ENCODE data around the gene CYB561D1. TPM values are rescaled to one million over a fixed set of nuclear protein-coding genes. Genes with fewer than 3 reads are reported as not detected.
"Not testable (repeated sequence)": the region's sequence is repeated elsewhere in the genome, so short reads cannot be mapped to it uniquely, and the experiment has no call there.

CYB561D1 gene
- total and polyA plus RNA-seq, 2 of the 8 experiments (the other 6 are each of a cell fraction or from before 2014, with no cell fraction given) = 3.6 to 3.8 TPM

- not testable (repeated sequence) for DNase-seq (ENCODE audit: low read depth in 1 of 2, low spot score in 2 of 2); H3K36me3 ChIP-seq (ENCODE audit: control insufficient read depth in 2 of 4, insufficient read depth in 4 of 4, low read length in 3 of 4); H4K5ac ChIP-seq (ENCODE audit: insufficient read length, low read depth, low read length); H2AK5ac ChIP-seq (ENCODE audit: low read depth, low read length); H4K91ac ChIP-seq (replicated peaks; ENCODE audit: insufficient read length, low read length); H4K8ac ChIP-seq (ENCODE audit: extremely low read depth, insufficient read depth, low read length); H3K27me3 ChIP-seq (replicated peaks in 1 of 4; ENCODE audit: control insufficient read depth in 3 of 4, extremely low read depth in 1 of 4, insufficient read depth in 3 of 4, low read length in 3 of 4); H3K56ac ChIP-seq (replicated peaks; ENCODE audit: insufficient read length, low read depth, low read length); H2BK5ac ChIP-seq (ENCODE audit: low read depth, low read length); H3K27ac ChIP-seq (ENCODE audit: low read depth, low read length); H2BK15ac ChIP-seq (ENCODE audit: low read length); H3K23ac ChIP-seq (ENCODE audit: insufficient read length); H3K79me2 ChIP-seq (ENCODE audit: control insufficient read depth in 1 of 2, insufficient read depth in 2 of 2, low read length in 2 of 2); H3K23me2 ChIP-seq (ENCODE audit: low read depth, low read length); H2BK12ac ChIP-seq (ENCODE audit: low read depth, low read length); FAIRE-seq; H3K14ac ChIP-seq (ENCODE audit: insufficient read length); H3K18ac ChIP-seq (ENCODE audit: extremely low read depth, low read length); H3K4me2 ChIP-seq (ENCODE audit: insufficient read depth in 1 of 2, low read depth in 2 of 2, low read length in 2 of 2); H3K9ac ChIP-seq (replicated peaks in 1 of 4; ENCODE audit: extremely low read depth in 1 of 4, low read depth in 3 of 4, low read length in 3 of 4); H3K9me3 ChIP-seq (ENCODE audit: insufficient read depth in 2 of 2, low read depth in 1 of 2, low read length in 1 of 2); H2BK120ac ChIP-seq (replicated peaks; ENCODE audit: low read depth, low read length); H3K79me1 ChIP-seq (ENCODE audit: low read depth, low read length); H3K4me1 ChIP-seq (replicated peaks in 1 of 4; ENCODE audit: control insufficient read depth in 3 of 4, insufficient read depth in 4 of 4, low read length in 3 of 4); H3K4ac ChIP-seq (replicated peaks; ENCODE audit: insufficient read length, low read depth, low read length); H3K4me3 ChIP-seq (ENCODE audit: extremely low read depth in 1 of 4, insufficient read depth in 2 of 4, low read depth in 3 of 4, low read length in 4 of 4); H4K20me1 ChIP-seq (replicated peaks in 1 of 2; ENCODE audit: control insufficient read depth in 1 of 2, insufficient read depth in 2 of 2, low read length in 2 of 2); H2AFZ ChIP-seq (ENCODE audit: low read length); H2BK20ac ChIP-seq (ENCODE audit: low read length)
- CTCF ChIA-PET (ENCODE audit: partially characterized antibody) = interaction anchor here (0.9 to 3.7 kb wide), 5 partner anchors 10 to 61 kb away, joined by 3 to 16 read pairs (median 4); partner anchors contain the start of gene ATXN7L2
- WGBS, 2 experiments (ENCODE audit: extremely low coverage in 1 of 2, insufficient coverage in 1 of 2, insufficient read length in 1 of 2, insufficient replicate concordance in 2 of 2, low coverage in 1 of 2, low lambda C conversion rate in 2 of 2, missing lambda C conversion rate in 1 of 2) = 83% methylated on average over 12 of the region's 12 CpGs; no CpG with 5 or more reads in 1 of the 2 experiments
- POLR2A ChIA-PET (ENCODE audit: partially characterized antibody) = interaction anchor here (0.6 to 1.0 kb wide), 3 partner anchors 193 to 213 kb away, joined by 3 read pairs; no protein-coding TSS in a partner anchor
Observed at GRCh38 chr1:109473284-109474057, 20.4 kb upstream of the CYB561D1 start.

Measured in H1 (cell line).